SU-DHL-6 (cell line): Measurements from ENCODE around the gene BANP.

Source experiments
- H2AFZ ChIP-seq: fragments of 200-600 bp; sonication (generic); 2 replicates; pipeline ENCODE4 v1.6.1; 2014; ENCODE audit warnings: low read depth, mild to moderate bottlenecking, moderate library complexity, mixed read lengths, antibody characterized with exemption, low read length; ENCODE audit not compliant: severe bottlenecking
- H3F3A ChIP-seq: fragments of 200-600 bp; shearing (Covaris generic); 2 replicates; pipeline ENCODE4 v1.6.0; 2016; ENCODE audit warnings: antibody characterized with exemption, mild to moderate bottlenecking; ENCODE audit not compliant: insufficient read depth
- H3K27ac ChIP-seq: fragments of 200-600 bp; sonication (generic); 2 replicates; pipeline ENCODE4 v1.5.1; 2016; ENCODE audit warnings: low read depth, mild to moderate bottlenecking, low read length, moderate library complexity, mixed read lengths
- H3K27me3 ChIP-seq: fragments of 200-600 bp; sonication (generic), shearing (Covaris generic); 2 replicates; pipeline ENCODE4 v1.6.0; 2014; ENCODE audit warnings: mild to moderate bottlenecking, low read length
- H3K36me3 ChIP-seq: fragments of 200-600 bp; sonication (generic); 2 replicates; pipeline ENCODE4 v1.6.1; 2014; ENCODE audit warnings: mild to moderate bottlenecking, low read length, mixed read lengths
- H3K4me2 ChIP-seq: fragments of 300-600, 200-600 bp; shearing (Covaris generic), sonication (generic); 2 replicates; pipeline ENCODE4 v1.6.0; 2014; ENCODE audit warnings: low read length, low read depth, mild to moderate bottlenecking; ENCODE audit not compliant: poor library complexity, severe bottlenecking
- H3K4me3 ChIP-seq: fragments of 200-600 bp; sonication (generic); 2 replicates; pipeline ENCODE4 v1.5.1; 2014; ENCODE audit warnings: antibody characterized with exemption, low read length, mild to moderate bottlenecking, mixed read lengths; ENCODE audit not compliant: insufficient read depth, poor library complexity, severe bottlenecking
- H3K79me2 ChIP-seq: fragments of 200-600 bp; sonication (generic); 2 replicates; pipeline ENCODE4 v1.6.1; 2014; ENCODE audit warnings: mild to moderate bottlenecking, low read length, moderate library complexity; ENCODE audit not compliant: insufficient read depth
- H3K9ac ChIP-seq: fragments of 200-600 bp; sonication (generic); 2 replicates; pipeline ENCODE4 v1.7.0; 2014; ENCODE audit warnings: mild to moderate bottlenecking, low read length
- H3K9me2 ChIP-seq: fragments of 200-600 bp; sonication (generic); replicated peaks from 2 replicates; pipeline ENCODE4 v1.6.1; 2014; ENCODE audit warnings: low read length; ENCODE audit not compliant: insufficient read depth
- H3K9me3 ChIP-seq: fragments of 200-600 bp; sonication (generic); 2 replicates; pipeline ENCODE4 v1.6.1; 2014; ENCODE audit warnings: low read length, mixed read lengths; ENCODE audit not compliant: insufficient read depth
- H4K20me1 ChIP-seq: fragments of 200-600 bp; sonication (generic); 2 replicates; pipeline ENCODE4 v1.6.1; 2014; ENCODE audit warnings: low read depth, mild to moderate bottlenecking, antibody characterized with exemption, low read length, moderate library complexity, mixed read lengths
- CTCF ChIP-seq: fragments of 200-600 bp; sonication (generic); IDR thresholded peaks from one replicate; pipeline ENCODE4 v1.5.1; 2017; ENCODE audit warnings: antibody characterized with exemption, mild to moderate bottlenecking, low read length, moderate library complexity; ENCODE audit not compliant: insufficient read depth, poor library complexity, severe bottlenecking
- EZH2phosphoT487 ChIP-seq: fragments of 200-600 bp; sonication (generic), shearing (Covaris generic); conservative IDR thresholded peaks from 2 replicates; pipeline ENCODE4 v1.6.1; 2018; ENCODE audit warnings: mild to moderate bottlenecking, antibody characterized with exemption, low read length, moderate library complexity, mixed read lengths

Gene BANP

GRCh38 chr16:87954826-87955225, 3.6 kb downstream of the BANP start:
- no peaks in the 10 kb centered on the region for H3F3A ChIP-seq
- no peak overlapping the region for H3K27ac ChIP-seq
- peaks cover 79% of the 10 kb centered on the region for H3K79me2 ChIP-seq
- no peak overlapping the region for H2AFZ ChIP-seq
- no peak overlapping the region for H3K4me2 ChIP-seq
- no peak for TF ChIP-seq EZH2phosphoT487
- no peak for TF ChIP-seq CTCF
- peaks cover 2% of the 10 kb centered on the region; the same call in 1 of the 2 replicates for H3K36me3 ChIP-seq
- no peaks in the 10 kb centered on the region for H3K27me3 ChIP-seq
- no peaks in the 10 kb centered on the region for H3K9me3 ChIP-seq
- no peaks in the 10 kb centered on the region for H3K9me2 ChIP-seq
- no peak overlapping the region for H3K4me3 ChIP-seq
- H4K20me1 ChIP-seq, result no peaks in the 10 kb centered on the region
- H3K9ac ChIP-seq, result no peak overlapping the region

GRCh38 chr16:87955302-87956097, 4.3 kb downstream of the BANP start:
- Histone ChIP-seq H3K4me3 (no peak overlapping the region), H3K79me2 (peaks cover 86% of the 10 kb centered on the region), H4K20me1 (no peaks in the 10 kb centered on the region), H2AFZ (no peak overlapping the region), H3K36me3 (peaks cover 2% of the 10 kb centered on the region; the same call in 1 of the 2 replicates), H3K27ac (no peak overlapping the region), H3K9ac (no peak overlapping the region), H3K9me2 (no peaks in the 10 kb centered on the region), H3K9me3 (no peaks in the 10 kb centered on the region), H3K27me3 (no peaks in the 10 kb centered on the region), H3K4me2 (no peak overlapping the region), H3F3A (no peaks in the 10 kb centered on the region)
- TF ChIP-seq CTCF (no peak), EZH2phosphoT487 (no peak)

GRCh38 chr16:87956098-87956364, 4.8 kb downstream of the BANP start:
- H3K4me3 ChIP-seq, result no peak overlapping the region
- no peaks in the 10 kb centered on the region for H3F3A ChIP-seq
- H3K9ac ChIP-seq, result no peak overlapping the region
- no peak overlapping the region for H2AFZ ChIP-seq
- no peaks in the 10 kb centered on the region for H3K9me2 ChIP-seq
- H3K9me3 ChIP-seq, result no peaks in the 10 kb centered on the region
- TF ChIP-seq CTCF (no peak), EZH2phosphoT487 (no peak)
- H3K27ac ChIP-seq, result no peak overlapping the region
- H3K36me3 ChIP-seq, result peaks cover 2% of the 10 kb centered on the region; the same call in 1 of the 2 replicates
- H3K4me2 ChIP-seq, result no peak overlapping the region
- no peaks in the 10 kb centered on the region for H3K27me3 ChIP-seq
- no peaks in the 10 kb centered on the region for H4K20me1 ChIP-seq
- H3K79me2 ChIP-seq, result peaks cover 91% of the 10 kb centered on the region
